Bronchial epithelial cell (primary cell): ENCODE results near the gene SPATS2L. TPM values are rescaled to one million over a fixed set of nuclear protein-coding genes. Genes with fewer than 3 reads are reported as not detected.

Experiments used
- DNase-seq: peaks from one replicate; pipeline ENCODE4 v3.0.0-alpha.2; 2010; ENCODE audit warnings: low read depth
- FAIRE-seq: peaks from 2 replicates; lab custom pipeline; 2011; peaks lifted over from hg19 to GRCh38; lab: Jason Lieb, UNC
- H3K27me3 ChIP-seq: 2 replicates; pipeline ENCODE4 v1.5.1; 2011; ENCODE audit warnings: low read length; ENCODE audit not compliant: control insufficient read depth, insufficient read depth
- H3K36me3 ChIP-seq: 2 replicates; pipeline ENCODE4 v1.5.1; 2011; ENCODE audit warnings: low read length; ENCODE audit not compliant: control insufficient read depth, insufficient read depth
- H3K4me3 ChIP-seq: 2 replicates; pipeline ENCODE4 v1.5.1; 2011; ENCODE audit warnings: mild to moderate bottlenecking, low read depth, low read length, control low read depth
- total RNA-seq: library from RNA; depleted of rRNA; stranded (reverse); fragments of >200 nt; gene quantifications from 2 replicates; pipeline ENCODE4 v1.2.1, GENCODE V29; 2014
- TF ChIP-seq, protein P1 (sequence below): IDR thresholded peaks from 2 replicates; pipeline ENCODE4 v1.5.1; 2011; ENCODE audit warnings: mild to moderate bottlenecking, moderate library complexity, low read length, control low read depth, inconsistent platforms; ENCODE audit not compliant: insufficient read depth, severe bottlenecking

Gene SPATS2L
- total RNA-seq, 1 donor from 2014 or later, result 37.6 TPM

DNA sequence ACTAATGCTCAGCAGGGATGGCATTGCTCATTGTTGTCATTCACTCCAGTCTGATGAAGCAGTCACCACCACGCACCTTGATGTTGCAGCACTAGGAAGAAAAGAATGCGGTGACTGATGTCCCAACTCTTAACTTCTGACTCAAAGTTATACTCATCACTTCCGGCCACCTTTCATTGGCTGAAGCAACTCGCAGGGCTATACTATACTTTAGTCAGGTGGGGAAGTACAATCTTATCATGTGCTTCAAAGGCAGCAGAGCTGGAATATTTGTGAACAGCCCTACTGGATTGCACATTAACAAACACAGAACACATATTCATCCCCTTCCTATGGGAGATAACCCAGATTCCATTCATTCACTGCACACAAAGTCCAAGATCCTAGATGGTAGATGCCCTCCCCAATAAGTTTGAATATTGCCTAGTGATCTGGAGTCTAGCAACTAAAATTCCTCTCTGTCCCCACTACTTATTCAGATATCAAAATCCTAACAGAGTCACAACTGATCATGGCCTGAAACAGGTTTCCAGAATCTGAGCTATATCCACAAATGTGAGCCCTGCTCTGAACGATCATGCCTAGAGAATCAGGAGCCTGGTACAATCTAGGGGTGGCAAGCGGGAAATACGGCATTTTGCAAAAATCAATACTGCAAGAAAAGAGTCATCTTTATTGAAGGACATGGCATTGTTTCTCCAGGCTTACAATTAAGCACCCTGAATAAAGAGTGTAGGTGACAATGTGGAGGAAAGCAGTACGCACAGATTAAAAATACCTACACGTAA is 3.4 kb upstream of the SPATS2L start:
- Histone ChIP-seq H3K36me3 (no peaks in the 10 kb centered on the region), H3K27me3 (no peaks in the 10 kb centered on the region), H3K4me3 (no peak overlapping the region)
- FAIRE-seq (peak; percentile 99), DNase-seq (peak; percentile 99)
- TF ChIP-seq, protein P1, sequence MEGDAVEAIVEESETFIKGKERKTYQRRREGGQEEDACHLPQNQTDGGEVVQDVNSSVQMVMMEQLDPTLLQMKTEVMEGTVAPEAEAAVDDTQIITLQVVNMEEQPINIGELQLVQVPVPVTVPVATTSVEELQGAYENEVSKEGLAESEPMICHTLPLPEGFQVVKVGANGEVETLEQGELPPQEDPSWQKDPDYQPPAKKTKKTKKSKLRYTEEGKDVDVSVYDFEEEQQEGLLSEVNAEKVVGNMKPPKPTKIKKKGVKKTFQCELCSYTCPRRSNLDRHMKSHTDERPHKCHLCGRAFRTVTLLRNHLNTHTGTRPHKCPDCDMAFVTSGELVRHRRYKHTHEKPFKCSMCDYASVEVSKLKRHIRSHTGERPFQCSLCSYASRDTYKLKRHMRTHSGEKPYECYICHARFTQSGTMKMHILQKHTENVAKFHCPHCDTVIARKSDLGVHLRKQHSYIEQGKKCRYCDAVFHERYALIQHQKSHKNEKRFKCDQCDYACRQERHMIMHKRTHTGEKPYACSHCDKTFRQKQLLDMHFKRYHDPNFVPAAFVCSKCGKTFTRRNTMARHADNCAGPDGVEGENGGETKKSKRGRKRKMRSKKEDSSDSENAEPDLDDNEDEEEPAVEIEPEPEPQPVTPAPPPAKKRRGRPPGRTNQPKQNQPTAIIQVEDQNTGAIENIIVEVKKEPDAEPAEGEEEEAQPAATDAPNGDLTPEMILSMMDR, result no peak

- DNase-seq (peak; percentile 65), FAIRE-seq (no peak)
- TF ChIP-seq, protein P1, result no peak
- Histone ChIP-seq H3K27me3 (no peaks in the 10 kb centered on the region), H3K4me3 (peak overlapping the region; percentile 74), H3K36me3 (no peaks in the 10 kb centered on the region)
Observed at GRCh38 chr2:200305797-200306195, 697 bp upstream of the SPATS2L start.

- Histone ChIP-seq H3K36me3 (no peaks in the 10 kb centered on the region), H3K27me3 (no peaks in the 10 kb centered on the region), H3K4me3 (peak overlapping the region; percentile 74)
- DNase-seq (no peak), FAIRE-seq (no peak)
- TF ChIP-seq, protein P1, result no peak
Observed at GRCh38 chr2:200306931-200307723, 634 bp downstream of the SPATS2L start.

DNA sequence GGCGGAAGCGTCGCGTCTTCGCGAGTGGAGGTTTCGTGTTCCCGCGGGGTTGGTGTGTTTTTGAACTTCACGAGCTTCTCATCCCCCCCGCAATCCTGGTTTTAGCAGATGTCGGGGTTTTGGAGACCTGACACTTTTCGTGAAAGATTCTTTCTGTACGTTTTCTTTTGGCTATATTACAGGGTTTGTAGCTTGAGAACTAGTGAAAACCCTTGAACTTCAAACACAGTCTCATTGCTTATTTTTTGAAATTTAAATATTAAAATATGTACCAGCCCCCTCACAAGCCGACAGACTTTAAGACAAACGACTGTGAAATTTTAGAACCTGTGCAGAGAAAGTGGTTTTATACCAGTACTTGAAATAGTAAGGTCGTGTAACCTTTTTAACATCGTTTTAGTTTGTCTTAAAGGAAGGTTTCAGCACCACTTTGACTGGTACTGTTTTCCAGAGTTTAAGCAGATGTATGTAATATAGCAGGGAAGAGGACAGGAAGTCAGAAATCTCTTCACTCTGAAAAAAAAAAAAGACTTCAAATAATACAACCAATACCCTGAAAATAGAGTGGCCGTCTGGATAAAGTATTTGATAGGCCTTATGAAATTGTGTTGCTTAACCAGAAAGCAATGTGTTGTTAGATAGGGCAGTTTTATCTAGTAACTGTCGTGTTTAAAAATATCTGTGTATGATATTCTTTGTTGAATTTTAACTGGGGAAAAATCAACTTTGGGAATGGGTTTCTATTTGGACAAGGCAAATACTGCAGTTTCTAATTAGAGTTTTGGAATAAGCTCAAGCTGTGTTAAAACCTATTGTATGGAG is 1.4 kb downstream of the SPATS2L start:
- DNase-seq (peak; percentile 45), FAIRE-seq (no peak)
- TF ChIP-seq, protein P1, result no peak
- Histone ChIP-seq H3K27me3 (no peaks in the 10 kb centered on the region), H3K36me3 (no peaks in the 10 kb centered on the region), H3K4me3 (peak overlapping the region; percentile 74)

GRCh38 chr2:200308546-200309295 is 2.2 kb downstream of the SPATS2L start:
- no peak for DNase-seq
- no peak for FAIRE-seq

More at GRCh38 chr2:200308546-200309295, 2.2 kb downstream of the SPATS2L start:
- no peaks in the 10 kb centered on the region for H3K27me3 ChIP-seq
- TF ChIP-seq, protein P1, result no peak
- H3K4me3 ChIP-seq, result peak overlapping the region; percentile 74
- H3K36me3 ChIP-seq, result no peaks in the 10 kb centered on the region
